GM18499 (cell line): ENCODE measurements around the gene LINC01488.

Experiments used
- ATAC-seq: cut with Tn5 transposase; IDR thresholded peaks from one replicate; pipeline ENCODE4 v1.9.1; 2021; ENCODE audit warnings: moderate number of reproducible peaks; ENCODE audit not compliant: insufficient read depth, unreplicated experiment

The LINC01488 gene

DNA sequence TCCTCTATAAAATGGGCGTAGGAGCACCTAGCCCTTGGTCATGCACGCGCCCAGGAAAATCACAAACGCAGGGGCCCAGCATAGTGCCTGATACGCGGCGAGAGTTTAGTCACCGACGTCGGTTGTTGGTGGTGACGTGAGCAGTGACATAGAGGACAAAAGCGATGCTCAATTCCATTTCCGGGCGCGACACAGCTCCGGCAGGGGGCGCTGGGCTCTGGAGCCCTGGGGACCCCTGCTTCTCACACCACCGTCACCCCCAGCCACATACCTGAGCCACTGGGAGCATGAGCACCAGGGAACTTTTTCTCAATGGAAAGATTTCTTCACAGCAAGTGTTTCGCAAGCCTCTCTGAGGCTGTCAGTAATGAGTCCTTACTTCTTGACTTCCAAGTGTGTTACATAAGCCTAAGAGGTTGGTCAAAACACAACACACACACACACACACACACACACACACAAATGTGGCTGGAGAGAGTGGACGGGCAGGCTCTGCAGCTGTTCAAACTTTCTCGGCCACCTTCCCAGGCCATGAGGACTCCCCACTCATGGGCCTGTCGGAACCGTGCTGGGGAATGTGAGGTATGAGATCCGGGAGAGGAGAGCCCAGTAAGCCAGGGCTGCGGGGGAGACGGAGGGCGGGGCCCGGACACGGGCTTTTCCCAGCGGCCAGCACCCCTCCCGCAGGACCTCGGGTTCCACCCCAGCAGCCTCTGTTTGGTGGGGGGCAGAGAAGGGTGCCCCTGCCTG is 36.9 kb upstream of the LINC01488 start:
- no peak for ATAC-seq

- ATAC-seq, result no peak
These were observed 36.4 kb upstream of the LINC01488 start for GRCh38 chr11:69445131-69445470.

DNA sequence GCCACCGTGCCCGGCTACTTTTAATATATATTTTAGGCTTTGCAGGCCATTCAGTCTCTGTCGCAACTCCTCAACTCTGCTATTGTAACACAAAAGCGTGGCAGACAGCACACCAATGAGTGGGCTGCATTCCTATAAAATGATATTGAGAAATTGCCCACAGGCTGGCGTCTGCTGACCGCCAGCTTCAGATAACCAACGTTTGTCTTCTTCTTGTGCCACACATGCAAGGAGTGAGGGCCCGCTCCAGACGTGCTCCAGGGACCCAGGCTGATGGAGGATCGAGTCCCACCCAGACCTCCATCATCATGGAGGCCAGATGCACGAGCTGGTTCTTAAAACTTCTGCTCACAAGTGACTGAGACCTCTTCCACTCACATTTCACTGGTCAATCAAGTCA is 35.4 kb upstream of the LINC01488 start:
- ATAC-seq, result no peak

- ATAC-seq, result no peak
These were observed 33.7 kb upstream of the LINC01488 start for GRCh38 chr11:69447786-69448185.

- ATAC-seq, result no peak
These were observed 32.8 kb upstream of the LINC01488 start for GRCh38 chr11:69448471-69449284.

- no peak for ATAC-seq
These were observed 32.0 kb upstream of the LINC01488 start for GRCh38 chr11:69449320-69450063.

- no peak for ATAC-seq
These were observed 31.2 kb upstream of the LINC01488 start for GRCh38 chr11:69450064-69450856.

GRCh38 chr11:69450857-69451220 is 30.6 kb upstream of the LINC01488 start:
- ATAC-seq, result no peak

DNA sequence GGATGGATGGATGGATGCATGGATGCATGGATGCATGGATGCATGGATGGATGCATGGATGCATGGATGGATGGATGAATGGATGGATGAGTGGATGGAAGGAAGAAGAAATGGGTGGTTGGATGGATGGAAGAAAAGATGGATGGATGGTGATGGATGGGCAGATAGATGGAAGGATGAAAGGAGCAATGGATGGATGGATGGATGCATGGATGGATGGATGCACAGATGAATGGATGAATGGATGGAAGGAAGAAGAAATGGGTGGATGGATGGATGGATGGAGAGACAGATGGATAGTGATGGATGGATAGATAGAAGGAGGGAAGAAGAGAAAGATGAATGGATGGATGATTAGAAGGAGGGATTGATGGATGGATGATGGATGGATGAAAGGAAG is 30.2 kb upstream of the LINC01488 start:
- ATAC-seq, result no peak

DNA sequence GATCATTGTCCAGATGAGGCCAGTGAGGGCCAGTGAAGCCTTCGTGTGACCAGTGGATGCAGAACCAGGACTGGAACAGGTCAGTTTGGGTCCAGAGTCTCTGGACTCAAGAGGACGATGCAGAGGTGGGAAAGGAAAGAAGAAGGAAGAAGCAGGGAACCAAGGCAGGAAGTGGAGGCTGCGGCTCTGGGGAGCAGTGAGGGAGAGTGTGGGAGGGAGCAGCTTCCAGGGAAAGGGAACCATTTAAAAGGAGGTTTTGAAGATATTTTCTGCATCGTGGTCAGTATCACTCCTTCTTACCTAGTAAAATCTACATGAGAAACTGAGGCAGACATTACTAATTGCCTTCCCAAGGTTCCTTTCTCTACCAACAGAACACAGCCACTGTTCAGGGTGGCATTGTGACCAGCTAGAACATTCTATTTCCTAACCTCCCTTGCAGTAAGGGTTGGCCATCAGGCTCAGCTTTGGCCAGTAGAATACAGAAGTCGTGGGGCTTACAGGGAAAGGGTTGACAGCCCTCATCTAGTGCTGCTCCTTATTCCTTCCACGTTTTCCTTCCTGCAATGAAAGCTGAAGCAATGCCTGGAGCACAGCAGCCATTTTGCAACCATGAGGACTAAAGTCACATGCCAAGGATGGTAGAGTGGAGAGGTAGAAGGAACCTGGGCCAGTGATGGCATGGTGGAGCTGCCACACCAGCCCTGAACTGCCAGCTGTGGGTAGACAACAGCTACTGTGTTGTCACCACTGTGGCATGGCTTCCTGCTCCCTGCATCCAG is 29.1 kb upstream of the LINC01488 start:
- ATAC-seq, result no peak

- ATAC-seq, result no peak
These were observed 28.3 kb upstream of the LINC01488 start for GRCh38 chr11:69453151-69453550.

DNA sequence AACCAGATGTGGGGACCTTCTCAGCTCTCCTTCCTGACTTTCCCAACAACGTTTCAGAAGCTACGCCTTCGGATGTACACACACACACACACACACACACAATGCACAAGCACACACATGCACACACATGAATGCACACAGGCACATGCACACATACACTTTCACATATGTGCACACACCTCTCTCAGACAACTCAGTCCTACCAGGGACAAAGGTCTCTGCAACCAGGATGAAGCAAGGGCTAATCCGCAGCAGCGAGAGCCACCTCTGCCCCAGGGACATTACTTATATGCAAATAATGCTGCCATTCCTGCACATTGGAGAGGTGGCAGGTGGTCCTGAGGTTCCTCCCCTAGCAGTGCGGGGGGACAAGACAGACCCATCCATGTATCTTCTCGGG is 27.4 kb upstream of the LINC01488 start:
- ATAC-seq, result no peak

- ATAC-seq, result no peak
These were observed 25.5 kb upstream of the LINC01488 start for GRCh38 chr11:69455969-69456368.

- ATAC-seq, result no peak
These were observed 24.8 kb upstream of the LINC01488 start for GRCh38 chr11:69456712-69457111.

- ATAC-seq, result no peak
These were observed 21.5 kb upstream of the LINC01488 start for GRCh38 chr11:69459848-69460539.

DNA sequence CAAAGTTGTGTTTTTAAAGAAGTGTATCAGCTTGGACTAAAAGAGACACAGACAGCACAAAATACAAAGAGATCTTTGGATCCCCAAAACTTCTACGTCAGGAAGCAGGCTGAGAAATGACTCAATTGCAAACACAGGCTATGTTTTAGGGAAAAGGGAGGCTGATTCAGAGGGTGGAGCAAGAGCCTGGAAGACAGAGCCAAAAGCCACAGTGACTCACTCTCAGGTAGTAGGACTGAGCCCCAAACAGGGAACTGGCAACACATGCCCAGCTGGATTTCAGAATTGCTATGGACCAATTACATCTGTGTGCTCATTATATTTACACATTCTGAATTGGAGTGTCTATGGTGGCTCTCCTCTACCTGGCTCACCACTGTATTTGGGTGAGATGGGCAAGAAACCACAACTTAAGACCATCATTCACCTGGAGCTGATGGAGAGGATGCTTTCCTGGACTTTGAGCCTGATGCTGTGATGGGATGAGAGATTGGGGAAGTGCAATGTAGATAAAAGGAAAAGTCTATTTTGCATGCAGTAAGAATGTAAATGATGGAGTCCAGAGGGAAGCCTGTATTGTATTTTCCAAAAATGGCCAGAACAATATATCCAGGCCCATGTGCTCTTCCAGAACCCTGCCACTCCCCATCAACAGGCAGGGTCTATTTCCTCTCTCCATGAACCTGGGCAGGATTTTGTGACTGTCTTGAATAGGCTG is 20.8 kb upstream of the LINC01488 start:
- no peak for ATAC-seq

DNA sequence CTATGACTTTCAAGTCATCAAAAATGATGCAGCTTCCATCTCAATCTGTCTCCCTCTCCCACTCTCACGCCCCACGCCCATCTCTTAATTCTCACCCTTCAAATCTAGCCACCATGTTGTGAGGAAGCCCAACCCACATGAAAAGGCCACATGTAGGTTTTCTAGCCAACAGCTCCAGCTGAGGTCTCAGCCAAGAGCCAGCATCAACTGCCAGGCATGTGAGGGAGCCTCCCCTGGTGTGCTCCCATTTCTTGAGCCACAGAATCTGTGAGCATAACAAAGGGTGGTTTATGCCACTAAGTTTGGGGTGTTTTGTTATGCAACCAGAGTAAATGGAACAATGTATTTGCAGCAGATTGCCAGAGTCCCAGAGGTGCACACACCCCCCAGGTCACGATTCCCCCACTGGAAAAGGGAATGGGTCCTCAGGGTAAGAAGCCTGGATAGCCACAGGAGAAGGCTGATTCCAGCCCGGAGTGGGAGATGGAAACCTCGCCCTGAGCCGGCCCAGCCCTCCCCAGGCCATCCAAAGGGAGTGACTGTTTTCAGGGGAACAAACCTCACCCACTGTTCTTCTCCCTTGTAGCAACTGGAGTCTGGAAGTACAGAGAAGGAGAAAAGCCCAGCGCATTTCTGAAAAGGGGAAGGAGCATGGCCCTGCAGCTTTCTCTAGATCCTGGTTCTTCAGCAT is 20.0 kb upstream of the LINC01488 start:
- no peak for ATAC-seq
